CD4-positive, alpha-beta T cell treated with Interleukin-6 for 4 hours (primary cell): ENCODE data around the gene MICU2.

Experiments used
- DNase-seq: peaks from one replicate; pipeline ENCODE4 v3.0.0-alpha.2; 2020; ENCODE audit warnings: mixed read lengths

The MICU2 gene, protein sequence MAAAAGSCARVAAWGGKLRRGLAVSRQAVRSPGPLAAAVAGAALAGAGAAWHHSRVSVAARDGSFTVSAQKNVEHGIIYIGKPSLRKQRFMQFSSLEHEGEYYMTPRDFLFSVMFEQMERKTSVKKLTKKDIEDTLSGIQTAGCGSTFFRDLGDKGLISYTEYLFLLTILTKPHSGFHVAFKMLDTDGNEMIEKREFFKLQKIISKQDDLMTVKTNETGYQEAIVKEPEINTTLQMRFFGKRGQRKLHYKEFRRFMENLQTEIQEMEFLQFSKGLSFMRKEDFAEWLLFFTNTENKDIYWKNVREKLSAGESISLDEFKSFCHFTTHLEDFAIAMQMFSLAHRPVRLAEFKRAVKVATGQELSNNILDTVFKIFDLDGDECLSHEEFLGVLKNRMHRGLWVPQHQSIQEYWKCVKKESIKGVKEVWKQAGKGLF

DNA sequence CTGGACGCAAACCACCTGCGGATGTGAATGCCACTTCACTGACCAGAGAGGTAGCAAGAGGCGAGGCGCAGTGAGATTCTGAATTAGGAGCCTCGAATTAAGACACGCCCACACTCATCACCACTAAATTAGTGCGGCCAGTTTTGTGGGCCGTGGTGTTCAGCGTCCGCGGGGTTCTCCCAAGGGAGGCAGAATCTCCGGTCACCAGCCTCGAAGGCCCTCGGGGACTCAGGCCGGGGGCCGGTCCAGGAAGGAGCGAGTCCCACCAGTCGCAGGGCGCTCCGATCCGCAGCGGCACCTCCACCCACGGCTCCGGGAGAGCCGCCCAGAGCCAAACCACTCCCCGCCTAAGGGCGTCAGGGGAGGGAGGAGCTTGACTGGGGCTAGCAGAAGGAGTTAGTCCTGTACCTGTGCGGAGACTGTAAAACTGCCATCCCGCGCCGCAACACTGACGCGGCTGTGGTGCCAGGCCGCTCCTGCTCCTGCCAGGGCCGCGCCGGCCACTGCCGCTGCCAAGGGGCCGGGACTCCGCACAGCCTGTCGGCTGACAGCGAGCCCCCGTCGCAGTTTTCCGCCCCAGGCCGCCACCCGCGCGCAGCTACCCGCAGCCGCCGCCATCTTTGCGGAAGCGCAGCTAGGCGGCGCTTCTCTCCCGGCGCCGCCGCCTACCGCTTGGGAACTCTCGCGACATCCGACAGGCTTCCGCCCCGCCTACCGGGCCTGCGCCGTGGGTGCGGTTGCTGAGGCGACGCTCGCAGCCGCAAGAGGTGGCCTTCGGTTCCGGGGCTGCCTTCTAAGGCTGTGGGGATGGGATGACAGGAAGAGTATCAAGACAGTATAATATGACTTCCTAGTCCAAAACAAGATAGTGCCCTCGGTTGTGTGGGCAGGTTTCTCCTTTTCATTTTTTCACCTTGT, at the start of gene MICU2:
MICU2 (minus strand) TSS at position 640 of the 918 bp plus-strand sequence; CDS start at position 618, 22 bp downstream.
- DNase-seq, result peak; percentile 96

DNA sequence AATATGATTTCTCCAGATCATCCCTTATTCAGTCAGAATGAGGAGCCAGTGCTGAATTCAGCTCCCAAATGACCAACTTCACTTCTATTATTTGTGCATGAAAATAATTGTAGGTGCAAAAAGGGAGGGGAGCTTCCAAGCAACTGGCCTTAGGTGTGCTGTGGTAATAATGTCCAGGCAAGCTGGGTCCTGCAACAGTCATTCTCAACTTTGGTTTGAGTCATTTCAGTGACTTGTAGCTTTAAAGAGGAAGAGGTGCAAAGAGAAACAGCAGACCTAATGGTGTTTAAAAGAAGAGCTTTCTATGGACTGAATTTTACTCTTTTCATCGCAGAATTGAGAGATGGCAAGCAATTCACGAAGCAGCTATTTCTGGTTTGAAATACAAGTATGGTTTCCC, 37.7 kb upstream of the MICU2 start:
- DNase-seq, result no peak

DNA sequence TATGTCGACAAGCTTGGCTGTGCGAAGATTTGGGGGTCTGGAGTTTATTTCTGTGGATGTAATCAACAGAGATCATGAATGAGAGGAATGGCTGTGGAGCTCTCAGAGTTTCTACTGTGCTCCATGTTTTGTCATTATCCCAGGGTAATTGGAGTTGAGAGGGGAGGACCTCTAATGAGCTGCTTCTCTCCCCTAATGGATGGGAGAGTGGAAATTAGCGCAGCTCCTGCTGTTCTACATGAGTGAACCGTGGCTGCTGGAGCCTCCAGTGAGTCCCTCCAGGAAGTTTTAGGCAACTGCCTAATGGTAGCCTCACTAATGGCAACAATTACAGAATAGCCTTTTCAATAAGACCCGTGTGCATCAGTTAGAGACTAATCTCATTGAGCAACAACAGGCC, 35.6 kb upstream of the MICU2 start:
- DNase-seq, result no peak

DNA sequence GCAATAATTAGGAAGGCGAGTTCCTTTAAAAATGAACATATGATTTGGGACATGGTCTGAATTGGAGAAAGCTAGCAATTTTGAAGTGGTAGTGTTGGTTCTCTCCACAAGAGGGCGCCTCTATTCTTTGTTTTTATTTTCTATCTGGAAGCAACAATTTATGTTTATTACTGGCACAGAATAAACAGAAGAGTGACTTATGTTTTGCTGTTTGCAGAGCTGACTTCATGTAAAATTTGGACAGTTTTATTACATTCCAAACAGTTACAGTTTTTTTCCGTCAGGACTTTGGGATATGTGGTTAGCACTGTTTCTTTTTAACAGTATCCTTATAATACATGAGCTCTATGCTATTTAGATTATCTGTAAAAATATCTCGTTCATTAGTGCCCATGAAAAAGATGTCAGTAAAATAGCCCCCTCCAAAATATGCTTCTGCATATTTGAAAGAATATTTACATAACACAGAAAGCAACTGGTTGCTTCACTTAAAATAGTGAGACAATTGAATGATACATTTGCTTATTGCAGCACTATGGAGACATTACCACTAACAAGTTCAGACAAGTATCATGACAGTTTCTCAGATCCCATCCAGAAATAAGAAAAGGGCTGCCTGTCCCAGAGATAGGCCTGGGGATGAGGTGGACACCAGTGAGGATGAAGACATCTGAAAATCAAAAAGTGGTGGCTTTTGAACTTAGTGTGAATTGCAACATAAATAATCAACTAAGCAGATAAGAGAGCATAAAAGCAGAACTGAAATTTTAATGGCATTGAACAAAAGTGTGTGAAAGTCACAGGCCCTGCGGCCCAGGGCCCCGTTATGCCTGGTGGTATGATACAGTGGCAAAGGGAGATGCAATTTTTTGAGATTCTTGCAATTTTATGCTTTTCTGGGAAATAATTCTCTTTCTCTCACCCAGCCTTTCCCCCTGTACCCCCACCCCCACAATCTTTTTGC, 34.6 kb upstream of the MICU2 start:
- DNase-seq, result peak; percentile 50

DNA sequence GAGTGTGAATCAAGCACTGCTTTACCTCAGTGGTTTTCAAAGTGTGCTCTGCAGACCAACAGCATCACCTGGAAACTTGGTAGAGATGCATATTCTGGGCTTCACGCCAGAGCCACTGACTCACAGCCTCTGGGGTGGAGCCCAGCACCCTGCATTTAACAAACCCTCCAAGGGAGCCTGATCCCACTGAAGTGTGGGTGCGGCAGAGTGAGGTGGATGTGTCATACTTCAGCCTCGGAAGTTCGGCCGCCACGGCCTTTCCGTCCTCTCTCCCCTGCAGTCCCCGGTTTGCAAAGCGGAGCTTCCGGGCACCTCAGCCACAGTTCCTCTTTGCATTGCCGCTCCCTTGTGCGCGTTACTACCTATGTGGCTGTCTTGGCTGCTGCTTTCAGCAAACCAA, 33.3 kb upstream of the MICU2 start:
- peak; percentile 48 for DNase-seq

DNA sequence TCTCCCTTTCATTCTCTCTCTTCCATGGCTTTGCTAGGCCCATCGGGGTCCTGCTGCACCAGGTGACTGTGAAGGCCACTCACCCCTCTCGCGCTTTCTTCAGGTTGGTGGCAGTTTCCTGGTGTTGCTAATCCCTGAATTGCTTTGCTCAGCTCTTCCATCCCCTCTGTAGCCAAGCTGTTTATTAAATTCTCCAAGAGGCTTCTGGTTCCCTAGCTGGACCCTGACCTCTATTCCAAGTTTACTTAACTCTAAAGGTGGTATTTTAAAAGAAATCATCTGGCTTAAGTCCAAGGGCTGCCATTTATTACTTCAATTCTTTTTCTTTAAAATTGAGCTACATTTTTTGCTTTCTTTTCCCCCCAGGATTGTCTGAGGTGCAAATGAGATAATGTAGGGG, 32.7 kb upstream of the MICU2 start:
- no peak for DNase-seq

DNA sequence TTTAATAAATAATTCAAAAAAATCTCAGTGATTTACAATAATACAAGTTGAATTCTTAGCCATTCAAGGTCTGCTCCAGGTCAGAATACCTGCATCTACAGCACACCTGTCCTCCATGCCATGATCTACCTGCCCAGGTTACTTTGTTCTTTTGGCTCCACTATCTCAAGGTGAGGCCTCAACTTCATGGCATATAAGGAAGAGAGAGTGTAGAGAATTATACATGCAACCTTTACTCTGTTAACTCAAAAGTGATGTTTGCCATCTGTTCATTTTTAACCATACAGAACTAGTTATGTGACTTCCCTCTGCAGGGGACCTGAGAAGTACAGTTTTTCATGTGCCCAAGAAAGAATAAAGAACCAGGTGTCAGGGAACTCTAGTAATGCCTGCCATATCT, 28.2 kb upstream of the MICU2 start:
- no peak for DNase-seq

DNA sequence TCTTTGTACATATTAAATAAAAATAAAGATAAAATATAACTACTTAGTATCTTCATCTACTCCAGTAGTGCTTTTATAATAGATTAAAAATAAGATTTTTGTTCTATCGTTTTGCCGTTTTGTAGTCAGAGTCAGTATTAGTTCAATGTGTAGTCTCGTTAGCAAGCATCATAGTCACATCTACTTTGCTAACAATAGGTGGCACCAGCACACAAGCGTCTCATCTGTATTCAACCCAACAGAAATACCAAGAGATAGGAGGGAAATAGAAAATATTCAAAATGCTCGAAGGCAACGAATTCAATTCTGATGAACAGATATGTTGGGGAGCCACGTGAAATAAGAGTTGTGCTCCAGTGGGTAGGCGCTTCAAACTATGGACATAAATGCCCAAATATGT, 21.4 kb upstream of the MICU2 start:
- DNase-seq, result peak; percentile 27

DNA sequence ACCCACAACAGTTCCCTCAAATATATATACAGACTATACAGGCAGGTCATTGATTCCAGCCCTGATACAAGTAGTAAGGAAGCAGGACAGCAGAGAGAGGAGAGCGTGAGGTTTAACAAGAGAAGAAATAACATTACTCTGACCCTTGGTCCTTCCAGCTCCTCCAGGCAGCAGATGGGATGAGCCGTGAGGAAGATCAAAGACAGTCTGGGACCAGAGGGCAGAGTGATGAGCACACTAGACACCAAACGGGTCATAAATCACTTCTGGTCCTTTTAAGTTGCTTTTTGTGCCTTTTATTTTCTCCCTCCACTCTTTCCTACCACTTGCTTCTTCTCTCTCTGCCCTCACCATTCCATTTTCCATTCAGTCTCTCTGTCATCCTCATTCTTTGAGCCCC, 16.9 kb upstream of the MICU2 start:
- no peak for DNase-seq

DNA sequence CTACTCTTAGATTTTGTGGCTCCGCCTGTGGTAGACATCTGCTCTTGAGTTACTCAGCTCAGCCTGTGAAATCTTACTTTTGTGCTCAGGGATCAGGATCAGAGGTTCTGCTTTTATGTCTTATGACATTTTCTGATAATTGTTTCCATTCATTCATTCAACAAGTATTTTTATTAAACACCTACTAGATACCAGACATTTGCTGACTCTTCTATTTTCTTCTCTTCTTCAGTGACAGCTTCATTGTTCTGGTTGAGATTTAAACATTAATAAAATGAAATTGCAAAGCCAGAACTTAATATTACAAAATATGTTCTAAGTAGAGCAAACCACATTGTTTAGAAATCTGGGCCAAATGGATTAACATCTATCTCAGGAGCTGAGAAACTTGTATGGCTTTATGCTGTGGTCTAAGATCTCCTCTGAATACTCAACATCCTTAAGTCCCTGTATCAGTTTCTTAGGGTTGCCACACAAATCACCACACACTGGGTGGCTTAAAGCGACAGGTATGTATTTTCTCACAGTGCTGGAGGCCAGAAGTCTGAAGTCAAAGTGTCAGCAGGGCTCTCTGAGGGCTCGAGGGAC, 15.8 kb upstream of the MICU2 start:
- DNase-seq, result no peak

DNA sequence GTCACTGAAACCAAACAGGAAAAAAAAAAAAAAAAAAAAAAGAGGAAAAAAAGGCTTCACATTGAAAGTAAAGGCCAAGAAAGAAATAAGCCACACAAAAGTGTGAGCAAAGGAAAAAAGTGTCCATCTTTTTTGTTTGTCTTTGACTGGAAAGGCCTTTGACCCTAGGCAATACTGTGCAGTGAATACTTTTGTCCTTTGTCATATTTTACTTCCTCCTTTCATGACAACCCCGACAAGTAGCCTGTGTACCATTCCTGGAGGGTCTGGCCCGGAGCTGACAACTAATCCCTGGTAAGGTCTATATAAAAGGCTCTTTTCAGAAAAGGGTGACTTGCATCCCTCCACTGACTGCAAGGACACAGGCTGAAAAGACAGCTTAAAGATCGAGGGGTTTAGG, 12.9 kb upstream of the MICU2 start:
- DNase-seq, result no peak

DNA sequence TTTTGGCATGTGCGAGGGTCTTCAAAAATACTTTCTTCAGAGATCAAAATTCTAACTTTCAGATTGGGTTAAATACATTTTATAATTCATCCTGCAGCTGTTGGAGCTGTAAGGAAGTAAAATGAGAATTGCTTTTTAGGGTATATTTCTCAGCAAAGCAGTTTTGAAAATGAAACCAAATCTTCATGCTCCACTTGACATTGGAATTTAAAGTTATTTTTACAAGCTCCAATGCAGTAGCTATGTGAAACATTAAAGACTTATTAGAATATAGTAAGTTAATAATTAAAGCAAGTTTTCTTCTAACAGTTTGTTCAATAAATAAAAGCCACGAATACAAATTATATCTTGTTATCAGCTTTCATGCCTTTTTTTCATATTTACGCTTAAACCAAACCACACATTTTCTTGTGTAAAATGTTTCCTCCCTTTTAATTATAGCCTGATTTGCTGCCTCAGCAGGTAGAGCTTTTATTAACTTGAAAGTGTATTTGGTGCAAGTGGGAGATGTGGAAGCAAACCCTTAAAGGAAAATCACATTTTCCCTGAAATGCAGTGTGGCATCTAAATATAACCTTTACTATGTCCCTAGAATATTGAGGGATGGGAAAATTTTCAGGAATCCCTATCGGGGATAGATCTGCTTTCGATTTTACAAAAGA, 12.4 kb upstream of the MICU2 start:
- DNase-seq, result no peak

DNA sequence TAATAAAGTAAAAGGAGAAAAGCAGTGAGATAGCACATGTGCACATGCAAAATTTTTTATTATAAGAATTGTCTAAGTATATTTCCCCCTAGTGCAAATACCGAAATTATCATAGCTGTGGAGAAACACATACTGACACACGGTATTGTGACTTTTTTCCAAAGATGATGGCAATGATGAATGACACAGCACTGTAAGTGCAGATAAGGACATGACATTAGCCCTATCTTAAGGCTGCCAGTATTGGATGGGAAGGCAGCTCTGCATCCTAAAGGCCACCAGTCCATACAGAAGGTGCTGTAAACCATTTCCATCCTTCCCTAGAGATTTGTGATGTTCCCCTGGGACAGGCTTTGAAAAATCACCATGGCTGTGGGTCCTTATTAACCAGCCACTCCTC, 11.5 kb upstream of the MICU2 start:
- no peak for DNase-seq

DNA sequence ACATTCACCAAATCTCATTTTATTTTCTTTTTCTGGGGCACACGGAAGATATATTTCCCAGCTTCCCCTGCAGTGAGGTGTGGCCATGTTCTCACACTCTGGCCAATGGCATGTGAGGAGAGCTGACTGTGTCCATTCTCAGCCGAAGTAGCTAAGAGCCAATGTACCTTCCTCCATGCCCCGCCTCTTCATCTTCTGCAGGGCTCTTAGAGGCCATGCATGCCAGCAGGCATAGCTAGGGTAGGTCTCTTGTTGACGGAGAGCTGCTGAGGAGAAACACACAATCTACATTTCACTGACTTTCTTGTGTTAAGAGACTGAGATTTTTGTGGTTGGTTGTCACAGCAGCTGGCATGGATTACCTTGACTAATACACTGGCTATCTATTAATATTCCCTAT, 9.8 kb upstream of the MICU2 start:
- DNase-seq, result no peak

DNA sequence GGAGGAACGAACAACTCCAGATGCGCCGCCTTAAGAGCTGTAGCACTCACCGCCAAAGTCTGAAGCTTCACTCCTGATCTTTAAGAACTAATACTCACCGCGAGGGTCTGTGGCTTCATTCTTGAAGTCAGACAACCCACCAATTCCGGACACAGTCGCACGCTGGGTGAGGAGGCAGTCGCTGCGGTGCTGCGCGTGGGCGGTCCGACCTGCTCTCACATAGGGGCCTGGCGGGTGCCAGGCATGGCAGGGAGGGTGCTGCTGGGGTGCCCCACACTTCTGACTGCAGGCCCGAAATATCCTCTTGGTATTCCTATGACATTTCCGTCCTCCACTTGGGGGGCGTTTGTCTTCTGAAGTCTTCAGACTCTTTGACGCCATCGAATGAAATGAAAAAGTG, 7.4 kb upstream of the MICU2 start:
- DNase-seq, result no peak

DNA sequence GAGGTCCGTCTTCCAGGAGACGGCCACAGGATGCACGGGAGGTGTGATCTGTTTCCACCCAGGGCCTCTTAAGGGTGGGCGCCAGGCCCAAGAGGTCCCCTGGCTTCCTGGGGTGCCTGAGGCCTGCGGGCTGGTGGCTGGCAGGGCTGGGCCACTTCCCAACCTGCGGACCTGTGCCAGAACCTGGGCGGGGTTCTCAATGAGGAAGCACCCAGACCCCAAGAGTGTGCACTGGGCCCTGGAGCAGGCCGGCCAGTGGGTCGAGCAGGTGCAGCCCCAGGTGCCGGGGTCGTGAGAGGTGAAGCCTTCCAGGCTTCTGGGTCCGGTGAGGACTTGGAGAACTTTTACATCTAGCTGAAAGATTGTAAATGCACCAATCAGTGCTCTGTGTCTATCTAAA, 6.7 kb upstream of the MICU2 start:
- no peak for DNase-seq

DNA sequence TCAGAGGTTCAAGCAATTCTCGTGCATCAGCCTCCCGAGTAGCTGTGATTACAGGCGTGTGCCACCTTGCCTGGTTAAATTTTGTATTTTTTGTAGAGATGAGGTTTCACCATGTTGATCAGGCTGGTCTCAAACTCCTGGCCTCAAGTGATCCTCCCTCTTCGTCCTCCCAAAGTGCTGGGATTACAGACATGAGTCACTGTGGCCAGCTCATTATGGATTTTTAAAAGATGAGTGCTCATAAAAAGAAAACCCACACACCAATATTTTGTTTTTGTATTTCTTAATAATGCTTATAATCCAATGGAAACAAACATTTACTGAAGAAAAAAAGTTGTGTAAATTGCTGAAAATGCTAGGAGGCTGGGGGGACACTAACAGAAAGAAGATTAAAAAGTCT, 5.0 kb upstream of the MICU2 start:
- DNase-seq, result no peak

DNA sequence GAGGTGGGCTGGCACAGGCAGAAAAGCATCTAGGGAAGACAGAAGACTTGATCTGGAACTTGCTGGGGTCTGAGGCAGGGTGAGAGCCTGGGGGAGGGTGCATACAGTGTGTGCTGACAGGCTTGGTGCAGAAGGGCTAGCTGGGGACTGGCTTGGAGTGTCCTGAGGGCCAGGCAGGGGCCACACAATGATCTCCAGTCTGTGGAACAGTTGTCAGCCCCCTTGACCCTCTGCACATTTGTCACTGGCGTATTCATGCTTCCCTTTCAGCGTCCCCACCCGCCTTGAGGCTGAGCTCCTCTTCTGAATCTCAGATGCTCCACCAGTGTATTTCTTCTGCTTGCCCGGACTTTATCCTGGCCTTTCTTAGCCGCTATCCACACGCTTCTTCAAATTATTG, 2.8 kb upstream of the MICU2 start:
- DNase-seq, result no peak

DNA sequence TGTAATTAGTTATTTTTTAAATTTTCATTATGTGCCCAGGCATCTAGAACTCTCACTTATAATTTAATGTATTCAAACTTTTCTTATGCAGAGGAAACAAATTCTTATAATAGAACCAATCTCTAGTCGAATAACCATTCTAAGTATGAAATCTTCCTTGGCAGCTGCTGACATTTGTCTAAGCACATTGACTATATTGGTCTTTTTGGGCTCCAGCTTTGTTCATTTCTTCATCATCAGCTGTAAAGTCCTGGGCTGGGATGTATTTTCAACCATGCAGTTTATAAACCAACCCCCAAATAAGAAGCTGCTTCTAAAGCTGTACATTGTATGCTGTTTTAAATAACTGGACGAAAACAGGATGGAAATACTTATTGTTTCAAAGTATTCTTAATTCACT, 2.3 kb upstream of the MICU2 start:
- no peak for DNase-seq

DNA sequence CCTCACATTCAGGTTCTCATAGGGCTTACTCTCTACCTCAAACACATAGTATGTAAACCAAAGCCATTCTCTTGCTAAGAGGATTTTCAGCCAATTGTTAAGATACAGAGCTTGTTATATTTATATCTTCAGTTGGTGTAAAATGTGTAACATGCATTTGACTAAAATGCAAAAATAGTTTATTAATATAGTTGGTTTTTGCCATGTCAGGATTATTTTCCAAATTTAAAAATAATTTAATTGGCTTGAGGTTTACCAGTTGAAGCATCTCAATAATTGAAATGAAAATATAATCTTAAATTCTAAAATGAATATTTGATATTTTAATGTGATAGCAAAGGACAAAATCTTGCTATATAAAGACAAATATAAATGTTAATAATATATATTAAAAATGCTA, 7.2 kb downstream of the MICU2 start:
- DNase-seq, result no peak

DNA sequence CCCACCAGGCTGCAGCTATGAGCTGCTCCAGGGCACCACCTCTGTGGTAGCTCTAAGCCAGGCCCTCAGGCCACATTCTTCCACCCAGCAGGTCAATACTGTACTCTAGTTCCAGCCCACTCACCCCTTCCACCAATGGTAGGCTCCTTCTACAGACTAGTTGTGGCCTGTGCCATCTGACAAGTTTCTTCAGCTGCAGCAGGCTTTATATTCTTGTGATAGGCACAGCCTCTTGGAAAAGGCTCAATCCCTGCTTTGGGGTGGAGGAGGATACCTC, 8.5 kb downstream of the MICU2 start:
- no peak for DNase-seq
